Stomach (tissue), 4 donors: ENCODE measurements around the gene PSMB11.
"Not testable (repeated sequence)": the region's sequence is repeated elsewhere in the genome, so short reads cannot be mapped to it uniquely, and the experiment has no call there.

Experiments used
- EP300 ChIP-seq: sonication (generic); formaldehyde crosslinking; IDR thresholded peaks from one replicate; pipeline ENCODE4 v1.6.1; 2017; ENCODE audit warnings: antibody characterized with exemption
- POLR2A ChIP-seq, 4 donors: fragments of 450-650 bp; IDR thresholded peaks; one replicate each; pipeline ENCODE4 v1.6.1; 2016; ENCODE audit warnings: antibody characterized with exemption in 4 of 4, control low read depth in 2 of 4, mild to moderate bottlenecking in 1 of 4, moderate library complexity in 1 of 4
- POLR2AphosphoS5 ChIP-seq, 3 donors: sonication (generic); formaldehyde crosslinking; IDR thresholded peaks; one replicate each; pipeline ENCODE4 v1.6.1; 2016; ENCODE audit warnings: antibody characterized with exemption in 3 of 3
- TF ChIP-seq, protein P1 (sequence below), 7 experiments: fragments of 450-650 bp in 4 of 7; fragments of 200-600 bp in 3 of 7; sonication (generic) in 3 of 7; IDR thresholded peaks; one replicate each; pipeline ENCODE4 v1.5.1; 2016 to 2019; ENCODE audit warnings: antibody characterized with exemption in 7 of 7, control low read depth in 2 of 7, mild to moderate bottlenecking in 1 of 7

DNA sequence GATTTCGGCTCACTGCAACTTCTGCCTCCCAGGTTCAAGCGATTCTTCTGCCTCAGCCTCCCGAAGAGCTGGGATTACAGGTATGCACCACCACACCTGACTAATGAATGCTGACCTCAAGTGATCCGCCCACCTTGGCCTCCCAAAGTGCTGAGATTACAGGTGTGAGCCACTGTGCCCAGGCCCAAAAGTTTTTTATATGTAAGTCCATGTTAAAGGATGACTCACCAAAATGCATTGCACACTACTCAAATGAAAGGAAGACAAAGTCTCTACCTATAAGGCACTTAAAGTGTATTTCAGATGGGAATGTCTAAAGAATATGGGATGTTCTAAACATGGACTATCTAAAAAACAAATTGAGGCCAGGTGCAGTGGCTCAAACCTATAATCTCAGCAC lies 37.7 kb upstream of the PSMB11 start:
- TF ChIP-seq, protein P1, sequence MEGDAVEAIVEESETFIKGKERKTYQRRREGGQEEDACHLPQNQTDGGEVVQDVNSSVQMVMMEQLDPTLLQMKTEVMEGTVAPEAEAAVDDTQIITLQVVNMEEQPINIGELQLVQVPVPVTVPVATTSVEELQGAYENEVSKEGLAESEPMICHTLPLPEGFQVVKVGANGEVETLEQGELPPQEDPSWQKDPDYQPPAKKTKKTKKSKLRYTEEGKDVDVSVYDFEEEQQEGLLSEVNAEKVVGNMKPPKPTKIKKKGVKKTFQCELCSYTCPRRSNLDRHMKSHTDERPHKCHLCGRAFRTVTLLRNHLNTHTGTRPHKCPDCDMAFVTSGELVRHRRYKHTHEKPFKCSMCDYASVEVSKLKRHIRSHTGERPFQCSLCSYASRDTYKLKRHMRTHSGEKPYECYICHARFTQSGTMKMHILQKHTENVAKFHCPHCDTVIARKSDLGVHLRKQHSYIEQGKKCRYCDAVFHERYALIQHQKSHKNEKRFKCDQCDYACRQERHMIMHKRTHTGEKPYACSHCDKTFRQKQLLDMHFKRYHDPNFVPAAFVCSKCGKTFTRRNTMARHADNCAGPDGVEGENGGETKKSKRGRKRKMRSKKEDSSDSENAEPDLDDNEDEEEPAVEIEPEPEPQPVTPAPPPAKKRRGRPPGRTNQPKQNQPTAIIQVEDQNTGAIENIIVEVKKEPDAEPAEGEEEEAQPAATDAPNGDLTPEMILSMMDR (IDR thresholded peaks at IDR 0.05) = not testable (repeated sequence)
- TF ChIP-seq POLR2A (IDR thresholded peaks at IDR 0.05); EP300; POLR2AphosphoS5 (IDR thresholded peaks at IDR 0.05): not testable (repeated sequence)
